GM18502 (cell line): ENCODE data around the gene RALGPS1.

Experiments used
- ATAC-seq: cut with Tn5 transposase; IDR thresholded peaks from one replicate; pipeline ENCODE4 v1.9.1; 2021; ENCODE audit warnings: mild to moderate bottlenecking; ENCODE audit not compliant: unreplicated experiment, poor library complexity

RALGPS1 gene

DNA sequence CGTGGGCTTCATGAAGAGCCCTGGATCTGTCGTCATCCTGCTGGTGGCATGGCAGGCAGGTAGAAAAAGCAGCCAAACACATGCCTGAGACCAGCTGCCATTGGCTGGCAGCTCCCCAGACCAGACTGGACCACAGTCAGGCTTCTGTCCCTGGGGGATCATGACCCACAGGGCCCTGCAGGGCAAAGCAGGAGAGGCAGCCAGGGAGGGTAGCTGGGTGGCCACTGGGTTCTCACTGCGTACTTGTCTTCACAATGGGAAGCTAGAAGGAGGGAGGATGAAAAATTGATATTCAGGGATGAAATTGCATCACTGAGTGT lies 282.2 kb downstream of the RALGPS1 start:
- ATAC-seq = no peak

DNA sequence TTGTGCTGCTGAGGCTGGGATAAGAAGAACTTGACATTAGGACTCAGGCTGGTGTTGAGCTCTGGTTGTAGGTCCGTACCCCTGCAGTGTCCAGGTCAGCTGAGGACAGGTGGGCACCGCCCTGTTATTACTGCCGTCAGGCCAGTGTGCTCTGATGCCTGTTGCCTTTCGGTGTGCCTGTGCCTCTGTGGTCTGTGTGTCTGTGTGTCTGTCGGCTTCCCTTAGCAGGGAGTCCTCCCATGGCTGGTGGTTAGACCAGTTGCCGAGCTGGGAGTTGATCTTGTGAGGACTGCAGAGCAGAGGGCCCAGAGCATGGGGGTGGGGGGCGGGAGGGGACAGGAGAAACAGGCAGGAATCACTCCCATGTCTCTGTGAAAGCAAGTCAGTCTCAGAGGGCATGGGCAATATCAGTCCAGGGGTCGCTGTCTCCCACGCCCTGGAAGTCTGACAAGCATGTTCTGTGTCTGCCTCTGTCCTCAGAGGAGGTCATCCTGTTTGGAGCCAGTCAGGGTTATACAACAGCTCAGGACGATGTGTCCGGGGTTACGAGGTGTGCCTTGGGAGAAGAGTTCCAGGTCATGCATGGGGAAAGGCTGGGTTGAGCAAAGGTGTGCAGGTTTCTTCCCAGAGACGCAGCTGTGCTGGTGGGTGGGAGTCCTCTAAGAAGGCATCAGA lies 282.7 kb downstream of the RALGPS1 start:
- no peak for ATAC-seq

DNA sequence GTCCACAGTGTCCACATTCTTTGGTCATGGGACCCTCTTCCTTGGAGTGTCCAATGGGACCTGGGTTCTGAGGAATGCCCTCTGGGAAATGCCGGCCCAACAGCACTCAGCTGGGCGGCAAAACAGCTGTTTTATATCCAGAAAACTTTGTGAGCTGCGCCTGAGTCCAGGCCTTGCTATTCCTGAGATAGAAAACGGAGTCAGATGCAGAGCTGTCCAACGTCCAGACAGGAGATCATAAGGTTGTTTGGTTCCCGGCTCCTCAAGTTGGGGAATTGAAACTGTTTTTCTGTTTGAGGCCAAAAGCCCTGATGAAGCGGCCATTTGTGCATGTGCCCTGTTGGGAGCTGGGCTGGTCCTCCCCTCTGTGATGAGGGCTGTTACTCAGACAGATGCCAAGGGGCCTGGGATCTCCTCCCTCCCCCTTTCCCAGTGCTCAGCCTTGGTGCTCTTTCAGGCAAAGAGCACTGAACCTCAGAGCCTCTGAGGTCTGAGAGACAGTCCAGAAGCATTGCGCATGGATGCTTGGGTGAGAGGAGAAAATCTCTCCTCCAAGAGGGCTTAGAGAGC lies 283.4 kb downstream of the RALGPS1 start:
- no peak for ATAC-seq

DNA sequence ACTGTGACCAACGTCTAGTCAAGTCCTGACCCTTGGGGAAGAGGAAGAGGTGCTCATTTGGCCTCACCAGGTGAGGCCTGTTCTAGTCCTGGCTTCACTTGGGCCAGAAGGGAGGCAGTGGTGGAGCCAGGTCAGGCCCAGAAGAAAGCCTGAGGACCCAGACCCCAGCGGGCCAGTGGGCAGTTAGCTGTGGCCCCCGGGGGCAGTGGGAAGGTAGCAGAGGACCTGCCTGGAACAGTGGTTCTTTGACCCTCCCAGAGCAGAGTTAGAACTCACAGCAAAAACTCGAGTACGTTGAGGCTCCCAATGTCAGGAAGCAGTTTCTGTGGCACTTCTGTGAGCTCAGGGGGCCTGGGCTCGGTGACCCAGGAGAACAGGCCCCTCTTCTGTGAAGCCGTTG lies 284.0 kb downstream of the RALGPS1 start:
- ATAC-seq = no peak

DNA sequence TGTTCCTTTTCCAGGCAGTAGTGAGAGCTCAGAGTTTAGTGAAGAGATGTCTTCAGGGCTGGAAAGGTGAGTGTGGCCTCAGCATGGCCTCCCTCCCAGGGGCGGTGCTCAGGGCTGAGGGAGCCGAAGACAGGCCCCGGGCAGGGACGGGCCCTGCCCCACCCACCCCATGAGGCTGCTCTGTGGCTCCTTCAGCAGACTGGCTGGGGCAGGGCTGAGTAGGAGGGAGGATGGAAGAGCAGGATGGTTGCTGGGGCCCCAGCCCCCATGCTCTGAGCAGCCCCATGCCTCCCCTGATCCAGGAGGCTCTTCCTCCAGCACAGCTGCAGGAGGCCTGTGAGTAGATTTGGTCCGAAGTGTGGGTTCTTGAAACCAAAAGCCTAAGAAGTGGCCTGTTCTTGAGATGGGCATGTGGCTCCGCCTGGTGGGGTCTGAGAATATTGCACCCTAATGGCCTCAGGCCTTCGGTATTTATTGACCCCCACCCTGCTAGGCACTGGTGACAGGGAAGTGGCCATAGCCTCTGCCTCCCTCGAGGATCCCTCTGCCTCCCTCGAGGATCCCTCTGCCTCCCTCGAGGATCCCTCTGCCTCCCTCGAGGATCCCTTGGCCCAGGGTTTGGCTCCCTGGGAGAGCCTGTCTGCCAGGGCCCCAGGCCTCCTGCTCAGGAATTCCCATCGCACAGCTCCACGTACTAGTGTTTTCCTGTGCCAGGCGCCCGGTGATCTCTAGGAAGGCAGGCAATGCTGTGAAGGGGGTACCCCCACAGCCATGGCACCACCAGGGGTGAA lies 284.6 kb downstream of the RALGPS1 start:
- ATAC-seq = no peak

DNA sequence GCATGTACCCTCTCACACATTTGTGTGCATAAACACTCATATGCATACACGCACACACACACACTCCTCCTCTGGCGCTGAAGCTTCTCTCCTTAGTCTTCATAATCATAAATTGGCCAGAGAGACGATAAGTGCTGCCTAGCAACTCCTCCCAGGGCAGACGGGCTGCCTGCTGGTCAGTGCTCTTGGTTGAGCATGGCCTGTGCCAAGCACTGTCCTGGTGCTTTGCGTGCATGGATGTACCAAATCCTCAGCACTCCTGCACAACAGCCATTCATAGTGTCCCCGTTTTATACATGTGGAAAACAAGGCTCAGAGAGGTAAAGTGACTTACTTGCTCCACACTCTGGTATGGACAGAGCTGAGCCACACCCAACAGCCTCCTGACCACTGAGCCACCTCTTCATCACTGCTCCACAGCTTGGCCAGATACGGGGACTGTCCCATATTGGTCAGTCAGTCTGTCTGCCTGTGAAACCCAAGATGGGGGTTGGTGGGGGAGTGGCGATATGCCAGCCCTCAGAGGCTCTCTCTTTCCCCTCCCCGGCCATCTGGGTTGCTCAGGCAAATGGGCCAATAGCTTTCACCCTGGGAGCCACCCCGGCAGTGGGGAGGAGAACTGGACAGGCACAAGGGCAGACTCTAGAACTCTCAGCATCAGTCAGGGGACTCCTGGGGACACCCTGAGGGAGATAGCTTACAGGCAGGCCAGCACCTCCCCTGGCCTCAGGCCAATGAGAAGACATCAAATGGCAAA lies 285.7 kb downstream of the RALGPS1 start:
- no peak for ATAC-seq

- ATAC-seq = no peak
Measured at GRCh38 chr9:127201071-127201541, 286.5 kb downstream of the RALGPS1 start.

DNA sequence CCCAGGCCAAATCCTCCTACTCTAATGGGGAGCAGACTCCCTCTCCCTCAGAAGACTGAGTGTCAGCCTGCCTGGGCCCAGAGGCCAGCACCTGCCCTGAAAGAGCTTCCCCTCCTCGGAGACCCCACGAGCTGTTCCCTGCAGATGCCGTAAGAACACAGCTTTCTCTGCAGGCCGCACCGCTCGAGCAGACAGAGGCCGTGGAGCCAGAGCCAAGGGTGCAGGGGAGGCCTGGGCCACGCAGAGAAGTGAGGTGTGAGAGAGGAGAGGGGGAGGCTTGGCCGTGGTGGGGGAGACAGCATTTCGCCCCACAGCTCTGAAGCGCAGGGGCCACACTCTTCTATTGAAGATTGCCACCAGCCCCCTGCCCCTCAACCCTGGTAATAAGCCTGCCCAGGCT lies 287.1 kb downstream of the RALGPS1 start:
- no peak for ATAC-seq

GRCh38 chr9:127202461-127203169 lies 288.0 kb downstream of the RALGPS1 start:
- ATAC-seq = no peak

DNA sequence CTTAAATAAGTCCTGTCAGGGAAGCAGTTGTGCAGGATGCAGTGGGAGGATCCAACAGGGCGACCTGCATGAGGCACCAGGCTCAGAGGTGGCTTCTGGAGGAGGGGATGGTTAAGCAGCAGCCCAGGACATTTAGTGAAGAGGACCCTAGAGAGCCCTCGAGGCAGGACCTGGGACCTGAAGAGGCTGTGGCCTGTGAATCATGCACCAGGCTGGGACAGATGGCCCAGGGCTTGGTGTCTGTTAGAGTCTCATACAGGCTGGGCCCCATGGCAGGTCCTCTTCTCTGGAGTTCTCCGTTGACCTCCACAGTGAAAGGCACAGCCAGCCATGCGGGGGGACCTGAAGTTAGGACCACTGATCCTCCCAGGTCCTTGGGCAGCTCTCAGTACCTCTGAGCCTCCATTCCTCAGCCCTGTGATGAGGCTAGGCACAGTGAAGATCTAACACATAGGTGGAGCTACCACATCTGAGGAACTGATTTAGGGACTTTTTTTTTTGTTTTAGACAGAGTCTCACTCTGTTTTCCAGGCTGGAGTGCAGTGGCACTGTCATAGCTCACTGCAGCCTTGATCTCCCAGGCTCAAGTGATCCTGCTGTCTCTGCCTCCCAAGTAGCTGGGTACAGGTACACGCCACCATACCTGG lies 289.2 kb downstream of the RALGPS1 start:
- no peak for ATAC-seq

DNA sequence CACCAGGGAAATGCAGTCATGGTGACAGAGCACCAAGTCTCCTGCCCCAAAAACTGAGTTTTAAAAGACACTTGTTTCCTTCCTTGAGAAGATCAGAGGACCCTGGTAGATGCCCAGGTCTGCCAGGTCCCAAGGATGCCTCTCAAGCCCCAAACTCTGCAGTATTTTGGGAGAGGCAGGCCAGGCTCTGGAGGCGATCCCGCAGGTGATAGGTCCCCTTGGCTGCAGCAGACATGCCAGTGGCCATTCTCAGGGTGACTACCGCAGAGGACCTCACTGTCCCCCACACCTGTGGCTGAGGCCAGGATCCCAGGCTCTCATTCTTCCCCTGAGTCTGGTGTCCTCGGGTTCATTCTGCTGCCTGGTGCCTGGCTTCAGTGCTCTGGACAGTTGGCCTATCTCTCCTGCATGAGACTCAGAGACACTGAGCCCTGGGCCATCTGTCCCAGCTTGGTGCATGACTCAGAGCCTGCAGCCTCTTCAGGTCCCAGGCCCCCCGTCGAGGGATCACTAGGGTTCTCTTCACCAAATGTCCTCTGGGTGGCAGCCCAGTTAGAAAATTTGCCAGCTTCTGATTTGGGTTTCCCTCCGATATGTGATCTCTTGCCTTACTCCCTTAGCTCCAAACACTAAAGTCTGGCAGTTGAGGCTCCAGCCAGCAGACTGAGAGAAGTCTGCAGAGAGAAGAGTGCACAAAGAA lies 290.3 kb downstream of the RALGPS1 start:
- no peak for ATAC-seq

GRCh38 chr9:127205952-127206351 lies 291.4 kb downstream of the RALGPS1 start:
- ATAC-seq = no peak

DNA sequence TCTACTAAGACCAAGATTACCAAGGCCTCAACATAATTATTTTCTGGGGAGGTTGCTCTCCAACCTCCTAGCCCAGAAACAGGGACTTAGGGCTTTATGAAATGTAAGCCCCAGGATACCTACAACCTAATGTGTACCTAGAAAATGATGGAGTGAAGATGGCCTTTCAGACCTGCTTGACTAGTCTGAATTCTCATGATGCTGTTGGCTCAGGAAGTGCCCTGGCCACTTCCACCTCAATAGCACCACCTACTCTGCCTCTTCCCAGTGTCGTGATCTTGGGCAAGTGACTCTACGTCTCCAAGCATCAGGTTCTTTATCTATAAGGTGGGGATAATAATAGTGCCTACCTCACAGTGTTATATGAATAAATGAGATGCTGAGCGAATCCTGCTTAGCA lies 292.1 kb downstream of the RALGPS1 start:
- ATAC-seq = no peak

- no peak for ATAC-seq
Measured at GRCh38 chr9:127207734-127208410, 293.3 kb downstream of the RALGPS1 start.

DNA sequence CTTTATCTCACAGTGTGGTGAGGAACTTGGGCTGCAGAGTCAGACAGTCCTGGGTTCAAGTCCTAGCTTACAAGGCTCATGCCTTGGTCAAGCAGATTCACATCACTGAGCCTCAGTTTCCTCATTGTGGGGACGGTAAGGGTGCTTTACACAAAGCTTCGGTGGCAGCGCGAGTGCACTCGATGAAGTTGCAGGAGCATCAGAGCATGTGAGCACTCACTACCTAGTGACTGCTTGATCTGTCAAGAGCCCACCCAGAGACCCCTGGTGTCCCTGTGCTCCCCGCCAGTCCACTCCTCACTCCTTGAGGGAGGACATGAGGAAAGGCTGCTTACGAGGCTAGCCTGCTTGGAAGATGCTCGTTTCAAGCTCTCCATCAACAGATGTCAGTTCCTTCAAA lies 293.8 kb downstream of the RALGPS1 start:
- ATAC-seq = no peak

GRCh38 chr9:127209220-127209619 lies 294.6 kb downstream of the RALGPS1 start:
- no peak for ATAC-seq

DNA sequence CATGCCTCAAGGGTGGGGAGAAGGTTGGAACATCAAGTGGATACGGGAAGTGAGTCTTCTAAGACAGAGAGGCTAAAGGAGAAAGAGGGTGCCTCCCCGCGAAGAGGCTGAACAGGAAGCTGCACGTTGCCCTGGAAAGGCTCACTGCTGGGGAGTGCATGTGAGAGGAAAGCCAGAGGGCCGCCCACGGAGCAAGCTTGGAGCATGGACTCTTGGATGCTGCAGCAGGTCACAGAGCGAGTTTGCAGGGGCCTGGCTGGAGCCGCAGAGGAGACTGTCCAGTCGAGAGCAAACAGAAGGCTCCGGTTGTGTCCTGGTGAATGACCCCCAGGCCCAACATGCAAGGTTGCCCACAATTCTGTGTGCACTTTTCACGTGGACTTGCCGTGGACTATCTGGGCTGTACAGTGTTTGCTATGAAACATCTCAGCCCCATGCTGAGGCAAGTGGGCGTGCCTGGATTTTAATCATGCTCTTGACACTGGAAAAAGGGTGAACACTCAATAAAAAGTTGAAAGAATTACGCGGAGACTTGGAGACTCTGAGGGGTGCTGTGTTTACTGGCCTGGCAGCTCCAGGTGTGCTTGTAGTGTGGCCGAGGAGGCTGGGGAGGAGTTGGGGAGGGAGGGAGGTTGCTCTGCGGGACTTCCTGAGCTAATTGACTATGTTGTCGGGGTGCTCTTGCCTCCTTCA lies 295.5 kb downstream of the RALGPS1 start:
- no peak for ATAC-seq
